Spleen (tissue), 11 donors: ENCODE measurements around the gene SYNGR4. TPM values are rescaled to one million over a fixed set of nuclear protein-coding genes. Genes with fewer than 3 reads are reported as not detected.

Source experiments
- DNase-seq: peaks from one replicate; pipeline ENCODE4 v3.0.0-alpha.2; 2020
- H3K27ac ChIP-seq, 8 donors: fragments of 200-600 bp; sonication (generic) in 7 of 8; 1 replicate in 4 of 8; 2 replicates in 4 of 8; pipeline versions ENCODE4 v1.5.0 to v1.8.0; 2016 to 2021; ENCODE audit warnings: inconsistent platforms in 4 of 8, mild to moderate bottlenecking in 4 of 8, moderate library complexity in 1 of 8
- H3K27me3 ChIP-seq, 7 donors: fragments of 200-600 bp; sonication (generic) in 6 of 7; replicated peaks in 1 of 7; 1 replicate in 4 of 7; 2 replicates in 3 of 7; pipeline versions ENCODE4 v1.5.0 to v1.8.0; 2016 to 2021; ENCODE audit warnings: inconsistent platforms in 3 of 7, mild to moderate bottlenecking in 1 of 7
- H3K36me3 ChIP-seq, 6 donors: fragments of 200-600 bp; sonication (generic) in 5 of 6; 1 replicate in 4 of 6; 2 replicates in 2 of 6; pipeline versions ENCODE4 v1.5.0 to v1.8.0; 2016 to 2021; ENCODE audit warnings: inconsistent platforms in 2 of 6
- H3K4me1 ChIP-seq, 6 donors: fragments of 200-600 bp; sonication (generic) in 5 of 6; 1 replicate in 3 of 6; 2 replicates in 3 of 6; pipeline versions ENCODE4 v1.5.0 to v1.8.0; 2016 to 2021; ENCODE audit warnings: inconsistent platforms in 3 of 6
- H3K4me3 ChIP-seq, 8 donors: fragments of 200-600 bp; sonication (generic) in 7 of 8; 1 replicate in 4 of 8; 2 replicates in 4 of 8; pipeline versions ENCODE4 v1.5.0 to v1.8.0; 2016 to 2021; ENCODE audit warnings: inconsistent platforms in 4 of 8, mild to moderate bottlenecking in 4 of 8, moderate library complexity in 2 of 8
- H3K9me3 ChIP-seq, 8 donors: fragments of 200-600 bp; sonication (generic) in 7 of 8; 1 replicate in 4 of 8; 2 replicates in 4 of 8; pipeline versions ENCODE4 v1.5.0 to v1.8.0; 2016 to 2021; ENCODE audit warnings: inconsistent platforms in 4 of 8
- CTCF ChIP-seq, 11 experiments: fragments of 200-600 bp in 7 of 11; fragments of 450-650 bp in 4 of 11; sonication (generic) in 4 of 11; IDR thresholded peaks in 8 of 11; conservative IDR thresholded peaks in 3 of 11; 1 replicate in 7 of 11; 2 replicates in 4 of 11; pipeline versions ENCODE4 v1.4.0 to v1.8.0; 2016 to 2021; ENCODE audit warnings: antibody characterized with exemption in 11 of 11, inconsistent platforms in 4 of 11, mild to moderate bottlenecking in 1 of 11
- POLR2A ChIP-seq, 3 donors: fragments of 450-650 bp; IDR thresholded peaks; one replicate each; pipeline ENCODE4 v1.5.1; 2017; ENCODE audit warnings: antibody characterized with exemption in 3 of 3, mild to moderate bottlenecking in 1 of 3
- POLR2AphosphoS5 ChIP-seq, 3 donors: sonication (generic); formaldehyde crosslinking; IDR thresholded peaks; one replicate each; pipeline ENCODE4 v1.5.1; 2017; ENCODE audit warnings: antibody characterized with exemption in 3 of 3
- WGBS, 5 donors: extraction: QIAGEN DNeasy Blood & Tissue Kit in 3 of 5; methylation state at CpG; one replicate each; pipeline versions ENCODE4 v1.1.5 to v1.1.7; 2013 to 2018; 5-methylcytosine and 5-hydroxymethylcytosine counted together
- intact Hi-C: fragments of 100-400 bp; cut with DNase I; formaldehyde crosslinking; loops from one replicate; pipeline ENCODE4 v1.15.0; 2023; ENCODE audit warnings: low total_unique reads
- polyA plus RNA-seq, 3 donors: library from polyadenylated mRNA; stranded (reverse); fragments of 200-250 nt; gene quantifications; one replicate each; pipeline ENCODE4 v1.2.1, GENCODE V29; 2013
- total RNA-seq, 7 donors: library from RNA; depleted of rRNA in 3 of 7; stranded (reverse); fragments of >200 nt in 3 of 7; fragmentation: NEBNext Ultra II Directional in 4 of 7; extraction: Animal tissue kit (Norgen Biotek cat#: 25700) in 4 of 7; gene quantifications; one replicate each; pipeline versions ENCODE4 v1.1.0 to v1.2.1, GENCODE V29; 2016 to 2021
- donor health status: healthy with polysubstance abuse.
- donor health status: DM: no; HTN: no; CAD: no; lungs with moderate emphysema.
- donor health status: DM: no; HTN: no; CAD: no.
- donor health status: Bipolar disorder and iron deficiency.
- donor health status: healthy.
- donor health status: DM: no; HTN: no; CAD: no.
- donor health status: DM: yes; HTN: yes; CAD: no.

Gene SYNGR4
- total and polyA plus RNA-seq, 10 donors: 0.09 TPM; not detected in 9

- intact Hi-C loops: no loop called here
- DNase-seq: peak; percentile 93
- TF ChIP-seq POLR2AphosphoS5 (IDR thresholded peaks at IDR 0.05) (peak; percentile 75 to 92 (median 84)), POLR2A (IDR thresholded peaks at IDR 0.05) (peak in 2 of 3 donors; percentile 17 to 65), CTCF (IDR thresholded peaks at IDR 0.05 in 8 of 11, conservative IDR thresholded peaks at IDR 0.05 in 3 of 11) (no peak)
- peak within 1 kb of the TSS; percentile 71 to 100 (median 98) for H3K27ac ChIP-seq
- peak within 1 kb of the TSS; percentile 52 to 69 (median 59) for H3K4me3 ChIP-seq
- peaks cover 52 to 98% (median 92%) of the 10 kb centered on the region in 6 donors for H3K4me1 ChIP-seq
- 1 to 2% (median 2%) methylated on average over 22 of the region's 22 CpGs for WGBS, 5 donors
- H3K36me3 ChIP-seq: peaks cover 0 to 29% (median 3%) of the 10 kb centered on the region in 6 donors
- H3K9me3 ChIP-seq: peaks cover 0 to 5% (median 0%) of the 10 kb centered on the region in 8 donors
- H3K27me3 ChIP-seq: no peaks in the 10 kb centered on the region
Observed at GRCh38 chr19:48325265-48325910, 38.8 kb upstream of the SYNGR4 start, which contains the start of gene EMP3. EMP3 (plus strand) TSS chr19:48325552; CDS start chr19:48326845, 1,293 bp downstream.

- Histone ChIP-seq H3K4me1 (peaks cover 47 to 100% (median 92%) of the 10 kb centered on the region in 6 donors), H3K27me3 (no peaks in the 10 kb centered on the region), H3K36me3 (peaks cover 0 to 41% (median 3%) of the 10 kb centered on the region in 6 donors), H3K4me3 (peak overlapping the region in 5 of 8 donors; percentile 37 to 70 (median 49)), H3K27ac (peak overlapping the region in 7 of 8 donors; percentile 91 to 100 (median 96)), H3K9me3 (peaks cover 0 to 5% (median 0%) of the 10 kb centered on the region in 8 donors)
- no peak for TF ChIP-seq CTCF (IDR thresholded peaks at IDR 0.05 in 8 of 11, conservative IDR thresholded peaks at IDR 0.05 in 3 of 11)
- TF ChIP-seq POLR2A (IDR thresholded peaks at IDR 0.05): no peak
- peak in 1 of 3 donors; percentile 15 for TF ChIP-seq POLR2AphosphoS5 (IDR thresholded peaks at IDR 0.05)
- WGBS, 5 donors: 60 to 65% (median 64%) methylated on average over 15 of the region's 15 CpGs
- no peak for DNase-seq
- intact Hi-C loops: no loop called here
Observed at GRCh38 chr19:48329167-48329891, 34.8 kb upstream of the SYNGR4 start.

GRCh38 chr19:48330012-48330681 lies 34.0 kb upstream of the SYNGR4 start:
- H3K4me3 ChIP-seq: peak overlapping the region; percentile 29 to 70 (median 41)
- no peaks in the 10 kb centered on the region for H3K27me3 ChIP-seq
- TF ChIP-seq POLR2A (IDR thresholded peaks at IDR 0.05) (peak in 1 of 3 donors; percentile 36), CTCF (IDR thresholded peaks at IDR 0.05 in 8 of 11, conservative IDR thresholded peaks at IDR 0.05 in 3 of 11) (peak in 5 of 11 experiments; percentile 2 to 42 (median 32)), POLR2AphosphoS5 (IDR thresholded peaks at IDR 0.05) (peak; percentile 86 to 90 (median 88))
- H3K9me3 ChIP-seq: peaks cover 0 to 5% (median 0%) of the 10 kb centered on the region in 8 donors
- DNase-seq: peak; percentile 94
- H3K27ac ChIP-seq: peak overlapping the region; percentile 79 to 100 (median 96)
- WGBS, 5 donors: 7 to 14% (median 9%) methylated on average over 25 to 41 of the region's 41 CpGs
- H3K36me3 ChIP-seq: peaks cover 0 to 41% (median 3%) of the 10 kb centered on the region in 6 donors
- intact Hi-C loops: no loop called here
- H3K4me1 ChIP-seq: peaks cover 41 to 99% (median 88%) of the 10 kb centered on the region in 6 donors
